ENCODE results near the gene ARL2BP.

DNA sequence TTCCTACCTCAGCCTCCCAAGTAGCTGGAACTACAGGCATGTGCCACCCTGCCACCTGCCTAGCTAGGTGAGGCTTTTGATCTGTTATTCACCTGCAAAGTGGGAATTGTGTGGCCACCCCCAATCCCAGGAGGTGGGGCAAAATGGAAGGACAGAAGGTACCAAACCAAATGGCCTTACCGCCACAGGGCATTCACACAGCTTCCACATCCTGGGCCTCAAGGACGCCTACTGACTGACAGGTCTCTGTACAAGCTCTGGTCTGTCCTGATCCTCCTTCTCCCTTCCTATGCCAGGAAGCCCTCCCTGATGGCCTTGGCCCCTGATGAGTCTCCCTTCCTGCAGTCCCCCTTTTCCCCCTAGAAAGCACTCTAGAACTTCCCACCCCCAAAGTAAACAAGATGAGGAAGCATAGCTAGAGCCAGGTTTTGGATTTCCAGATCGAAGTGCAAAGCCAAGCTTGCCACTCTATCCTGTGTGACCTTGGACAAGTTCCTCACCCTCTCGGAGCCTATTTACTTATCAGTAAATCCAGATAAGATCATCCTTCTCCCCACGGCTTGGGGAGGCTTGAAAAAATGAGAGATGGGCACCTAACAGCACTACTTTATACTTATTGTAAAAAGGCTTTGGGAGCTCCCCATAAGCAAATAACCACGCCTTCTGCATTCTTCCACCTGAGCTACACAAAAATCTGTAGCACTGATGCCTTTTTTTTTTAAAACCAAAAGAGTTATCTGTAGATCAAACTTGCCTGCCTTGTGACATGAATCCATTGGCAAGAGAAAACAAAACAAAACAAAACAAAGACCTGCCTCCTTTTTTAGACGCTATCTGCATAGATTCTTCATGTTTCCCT, 35.0 kb downstream of the ARL2BP start:
- TF ChIP-seq, protein P1, sequence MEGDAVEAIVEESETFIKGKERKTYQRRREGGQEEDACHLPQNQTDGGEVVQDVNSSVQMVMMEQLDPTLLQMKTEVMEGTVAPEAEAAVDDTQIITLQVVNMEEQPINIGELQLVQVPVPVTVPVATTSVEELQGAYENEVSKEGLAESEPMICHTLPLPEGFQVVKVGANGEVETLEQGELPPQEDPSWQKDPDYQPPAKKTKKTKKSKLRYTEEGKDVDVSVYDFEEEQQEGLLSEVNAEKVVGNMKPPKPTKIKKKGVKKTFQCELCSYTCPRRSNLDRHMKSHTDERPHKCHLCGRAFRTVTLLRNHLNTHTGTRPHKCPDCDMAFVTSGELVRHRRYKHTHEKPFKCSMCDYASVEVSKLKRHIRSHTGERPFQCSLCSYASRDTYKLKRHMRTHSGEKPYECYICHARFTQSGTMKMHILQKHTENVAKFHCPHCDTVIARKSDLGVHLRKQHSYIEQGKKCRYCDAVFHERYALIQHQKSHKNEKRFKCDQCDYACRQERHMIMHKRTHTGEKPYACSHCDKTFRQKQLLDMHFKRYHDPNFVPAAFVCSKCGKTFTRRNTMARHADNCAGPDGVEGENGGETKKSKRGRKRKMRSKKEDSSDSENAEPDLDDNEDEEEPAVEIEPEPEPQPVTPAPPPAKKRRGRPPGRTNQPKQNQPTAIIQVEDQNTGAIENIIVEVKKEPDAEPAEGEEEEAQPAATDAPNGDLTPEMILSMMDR (conservative IDR thresholded peaks at IDR 0.05; ENCODE audit: low read depth, low read length), result no peak
- TF ChIP-seq EZH2 (IDR thresholded peaks at IDR 0.05; ENCODE audit: borderline replicate concordance, low read depth, low read length, poor library complexity, severe bottlenecking), result no peak
